ENCODE results near the gene SPATS2.

Gene SPATS2

DNA sequence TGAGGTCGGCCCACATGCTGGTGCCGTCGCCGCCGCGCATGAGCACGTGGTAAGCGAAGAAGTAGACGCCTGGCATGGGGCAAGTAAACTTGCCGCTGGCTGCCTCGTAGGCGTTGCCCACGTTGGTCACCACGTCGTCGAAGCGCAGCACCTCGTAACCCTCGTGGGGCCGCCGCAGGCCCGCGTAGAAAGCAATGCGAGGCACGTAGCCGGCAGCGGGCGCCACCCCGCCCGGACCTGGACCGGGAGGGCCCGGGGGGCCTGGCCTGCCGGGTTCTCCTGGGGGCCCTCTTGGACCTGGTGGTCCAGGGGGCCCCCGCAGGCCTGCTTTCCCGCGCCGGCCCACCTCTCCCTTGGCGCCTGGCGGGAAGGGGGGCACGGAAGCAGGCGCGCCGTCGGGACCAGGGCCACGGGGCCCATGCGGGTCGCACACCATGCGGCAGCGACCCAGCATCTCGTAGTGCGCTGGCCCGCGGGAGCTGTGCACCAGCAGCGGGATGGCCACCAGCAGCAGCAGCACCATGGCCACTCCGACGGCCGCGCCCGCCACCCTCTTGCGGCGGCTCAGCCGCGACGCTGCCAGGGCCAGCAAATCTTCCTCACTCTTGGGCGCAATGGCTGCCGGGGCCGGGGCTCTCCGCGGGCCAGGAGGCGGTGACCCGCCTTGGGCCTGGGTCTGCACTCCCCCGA lies 31.2 kb upstream of the SPATS2 start:
- no peak for DNase-seq (ENCODE audit: low spot score)

DNA sequence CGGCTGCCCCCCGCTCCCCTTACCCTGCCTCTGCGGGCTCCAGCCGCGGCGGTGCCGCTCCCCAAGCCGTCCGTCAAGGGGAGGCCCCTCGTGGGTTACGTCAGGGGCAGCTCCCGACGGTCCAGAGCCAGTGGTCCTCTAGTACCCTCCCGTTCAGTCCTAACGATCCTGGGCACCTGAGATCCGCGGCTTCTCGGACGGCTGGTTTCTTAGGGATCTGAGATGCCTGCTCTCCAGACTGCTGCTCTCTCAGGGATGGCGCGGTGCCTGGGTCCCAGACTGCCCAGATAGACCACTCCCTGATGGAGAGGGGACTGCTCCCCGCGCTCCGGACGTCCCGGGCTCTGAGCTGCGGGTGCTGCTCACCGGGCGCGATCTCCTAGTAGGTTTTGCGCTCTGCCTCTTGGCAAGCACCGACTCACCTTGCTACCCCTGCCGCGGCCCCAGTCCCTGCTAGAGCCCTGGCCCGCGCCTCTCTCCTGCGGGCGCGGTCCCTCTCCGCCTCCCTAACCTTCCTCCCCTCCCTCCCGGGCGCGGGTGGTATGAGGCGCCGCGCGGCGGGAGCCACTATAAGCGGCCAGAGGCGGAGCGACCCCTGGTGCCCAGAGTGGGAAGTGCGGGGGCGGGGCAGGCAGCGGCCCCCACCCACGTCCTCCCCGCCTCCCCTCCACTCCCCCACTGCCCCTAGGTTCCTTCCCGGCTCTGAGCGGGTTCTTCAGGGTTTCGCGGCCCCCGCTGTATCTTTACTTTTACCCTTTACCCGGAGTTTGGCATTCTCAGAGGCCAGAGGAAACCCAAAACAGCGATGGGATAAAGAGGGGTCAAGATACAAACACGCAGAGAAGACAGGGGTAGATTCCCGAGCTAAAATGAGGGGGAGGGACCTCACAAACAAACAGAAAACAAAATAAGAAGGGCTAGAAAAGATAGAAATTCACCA lies 30.3 kb upstream of the SPATS2 start, which contains the start of gene C1QL4:
TSS of gene C1QL4 (minus strand) at position 544 of the 940 bp plus-strand sequence. CDS start 711 bp downstream, outside the sequence.
- peak; percentile 82 for DNase-seq (ENCODE audit: low spot score)

DNA sequence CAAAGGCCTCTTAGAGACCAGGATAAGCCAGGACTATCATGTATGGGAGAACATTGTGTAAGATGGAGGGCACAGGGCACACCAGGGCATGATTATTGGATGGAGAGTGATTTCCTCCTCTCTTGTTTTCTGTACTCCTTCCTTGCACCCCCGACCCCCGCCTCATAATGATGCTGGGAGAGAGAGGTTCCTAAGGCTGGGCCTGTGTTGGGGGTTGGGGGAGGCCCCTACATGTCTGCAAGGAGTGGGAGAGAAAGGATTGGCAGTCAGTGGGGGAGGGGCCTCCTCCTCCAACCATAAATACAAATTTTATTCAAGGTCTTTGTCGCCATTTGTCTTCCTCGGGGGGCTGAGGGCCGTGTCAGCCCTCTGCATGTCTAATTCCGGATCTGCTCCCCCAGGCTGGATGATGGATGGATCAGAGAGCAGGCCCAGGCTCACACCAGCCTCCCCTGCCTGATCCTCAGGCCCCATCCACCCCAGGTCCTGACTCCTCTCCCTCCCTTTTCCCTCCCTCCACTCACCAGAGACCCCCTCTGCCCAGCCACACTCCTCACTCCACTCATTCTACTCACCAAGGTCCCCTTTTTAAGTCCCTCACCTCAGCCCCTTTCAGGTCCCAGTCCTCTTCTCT lies 28.3 kb upstream of the SPATS2 start:
- DNase-seq (ENCODE audit: low spot score), result no peak

DNA sequence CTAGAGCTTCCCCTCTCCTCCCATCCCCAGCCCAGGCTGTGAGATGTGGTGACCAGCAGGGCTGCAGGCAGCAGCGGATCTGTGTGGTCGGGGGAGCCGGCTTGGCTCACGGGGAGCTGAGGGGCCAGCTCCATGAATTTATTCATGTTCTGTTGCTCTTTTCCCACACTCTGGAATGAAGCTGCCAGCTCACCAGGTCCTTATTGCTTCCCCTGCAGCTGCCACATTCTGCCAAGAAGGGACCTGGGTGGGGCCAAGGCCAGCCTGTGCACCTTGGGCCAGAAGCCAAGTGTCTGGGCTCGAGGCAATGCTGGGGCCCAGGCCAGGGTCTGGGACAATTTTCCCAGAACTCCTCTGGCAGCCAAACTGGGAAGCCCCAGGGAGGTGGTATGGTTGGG lies 27.8 kb upstream of the SPATS2 start:
- no peak for DNase-seq (ENCODE audit: low spot score)

DNA sequence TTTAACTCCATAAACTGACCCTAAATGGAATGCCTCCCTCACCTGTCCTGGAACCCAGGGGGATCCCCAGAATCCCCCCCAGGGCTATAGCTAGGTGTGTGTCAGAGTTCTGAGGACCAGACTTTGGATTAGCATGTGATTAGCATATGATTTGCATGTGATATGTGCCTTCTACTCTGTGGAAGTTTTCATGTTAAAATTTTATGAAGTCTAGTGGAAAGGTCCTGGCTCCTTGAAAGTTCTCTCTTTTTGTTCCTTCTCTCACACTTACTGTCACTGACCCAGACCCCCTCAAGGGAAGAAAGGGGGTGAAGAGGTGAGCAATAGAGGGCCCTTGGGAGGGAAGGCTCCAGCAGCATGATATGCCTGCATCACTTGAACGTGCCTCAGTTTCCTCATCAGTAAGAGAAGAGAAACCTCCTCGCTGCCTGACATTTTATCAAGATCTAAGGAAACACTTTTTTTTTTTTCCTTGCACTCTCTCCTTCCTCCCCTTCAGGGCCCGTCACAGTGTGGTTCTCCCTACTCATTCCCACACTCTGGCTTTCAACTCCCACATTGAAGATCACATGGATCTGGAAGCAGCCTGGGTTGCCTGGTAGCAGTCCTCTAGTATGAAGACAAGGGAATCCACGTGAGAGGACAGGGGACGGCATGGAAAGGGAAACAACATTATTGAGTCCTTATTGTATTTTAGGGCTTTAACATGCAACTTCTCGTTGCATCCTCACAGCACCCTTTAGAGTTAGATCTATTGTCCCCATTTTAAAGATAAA lies 27.0 kb upstream of the SPATS2 start:
- peak; percentile 49 for DNase-seq (ENCODE audit: low spot score)

DNA sequence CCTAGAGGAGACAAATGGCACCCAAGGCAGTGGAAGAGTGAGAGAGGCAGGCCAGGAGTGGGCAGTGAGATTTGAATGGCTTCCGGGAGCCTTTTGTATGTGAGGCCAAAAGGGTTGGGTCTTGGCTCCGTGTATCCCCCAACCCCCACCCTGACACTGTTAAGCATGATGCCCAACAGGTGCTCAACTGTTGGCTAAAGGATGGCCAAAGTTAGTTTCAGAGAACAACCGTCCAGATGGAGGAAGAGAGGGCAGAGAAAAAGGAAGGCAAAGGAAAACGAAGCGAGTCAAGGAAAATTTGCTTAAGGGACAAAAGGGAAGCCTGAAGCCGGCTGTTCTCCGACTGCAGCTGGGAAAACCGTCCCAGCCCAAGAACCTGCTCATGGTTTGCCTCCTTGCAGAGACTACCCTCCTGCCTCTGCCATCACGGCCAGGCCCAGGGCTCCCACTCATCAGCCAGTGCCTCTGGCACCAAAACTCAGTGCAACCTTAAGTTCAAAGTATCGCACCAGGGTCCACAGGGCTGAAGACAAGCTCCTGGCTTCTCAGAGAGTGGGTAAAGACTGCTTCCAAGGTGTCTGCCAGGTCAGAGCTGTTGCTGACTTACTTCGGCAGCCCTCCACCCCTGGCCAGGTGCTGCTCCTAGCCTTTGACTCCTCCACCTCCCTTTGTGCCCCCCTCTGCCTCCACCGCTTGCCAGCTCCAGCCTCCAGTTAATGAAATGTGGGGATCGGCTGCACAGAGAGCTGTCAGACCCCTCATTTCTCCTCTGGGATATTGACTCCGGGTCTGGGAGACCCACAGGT lies 26.1 kb upstream of the SPATS2 start:
- no peak for DNase-seq (ENCODE audit: low spot score)

DNA sequence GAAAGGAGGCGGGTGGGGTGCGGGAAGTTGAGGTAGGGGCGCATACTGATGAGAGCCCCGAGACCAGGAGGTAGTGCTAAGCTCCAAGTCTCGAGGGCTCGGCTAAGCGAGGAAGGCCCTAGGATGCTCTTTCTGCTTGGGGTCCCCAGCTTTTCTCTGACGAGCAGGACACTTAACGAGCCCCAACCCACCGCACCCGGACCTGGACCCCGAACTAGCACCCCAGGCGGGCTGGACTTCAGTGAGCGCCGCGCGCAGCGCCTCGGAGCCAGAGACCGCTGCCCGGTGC lies 25.5 kb upstream of the SPATS2 start:
- no peak for DNase-seq (ENCODE audit: low spot score)

DNA sequence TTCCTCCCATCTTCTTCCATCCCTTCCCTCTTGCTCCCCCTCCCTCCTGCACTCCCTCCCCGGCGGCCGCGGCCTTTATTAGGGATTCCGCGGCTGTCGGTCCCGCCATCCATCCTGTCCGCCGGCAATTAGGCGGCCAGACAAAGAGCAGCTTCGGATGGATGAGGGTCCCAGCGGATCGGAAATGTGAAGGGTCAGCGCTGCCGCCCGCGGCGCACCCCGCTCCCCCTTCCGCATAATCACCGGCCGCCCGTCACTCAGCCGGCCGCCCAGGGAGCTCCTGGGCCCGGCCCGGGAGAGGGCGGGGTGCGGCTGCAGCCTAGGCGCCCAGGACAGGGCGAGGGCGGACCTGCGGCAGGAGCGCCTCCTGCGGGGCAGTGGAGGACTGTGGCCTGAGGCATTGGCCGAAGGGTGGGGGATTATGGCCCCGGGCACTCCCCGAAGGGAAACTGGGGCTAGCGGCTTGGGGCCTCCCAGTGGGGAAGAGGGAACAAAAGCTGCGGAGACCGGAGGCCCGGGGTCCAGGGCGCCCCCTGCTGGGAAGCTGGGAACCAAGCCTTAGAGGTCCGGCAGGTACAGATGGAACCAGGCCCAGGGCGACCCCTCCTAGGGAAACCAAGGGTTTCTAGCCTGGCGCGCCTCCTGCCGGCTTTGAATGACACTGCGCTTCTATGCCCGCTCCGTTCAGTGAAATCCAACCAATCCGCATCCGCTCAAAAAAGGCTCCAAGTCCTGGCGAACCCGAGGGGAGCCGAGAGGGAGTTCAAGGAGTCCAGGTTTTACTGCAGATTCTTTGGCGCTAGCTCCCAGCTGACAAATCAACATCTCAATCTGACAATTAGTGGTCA lies 25.0 kb upstream of the SPATS2 start:
- peak; percentile 91 for DNase-seq (ENCODE audit: low spot score)

DNA sequence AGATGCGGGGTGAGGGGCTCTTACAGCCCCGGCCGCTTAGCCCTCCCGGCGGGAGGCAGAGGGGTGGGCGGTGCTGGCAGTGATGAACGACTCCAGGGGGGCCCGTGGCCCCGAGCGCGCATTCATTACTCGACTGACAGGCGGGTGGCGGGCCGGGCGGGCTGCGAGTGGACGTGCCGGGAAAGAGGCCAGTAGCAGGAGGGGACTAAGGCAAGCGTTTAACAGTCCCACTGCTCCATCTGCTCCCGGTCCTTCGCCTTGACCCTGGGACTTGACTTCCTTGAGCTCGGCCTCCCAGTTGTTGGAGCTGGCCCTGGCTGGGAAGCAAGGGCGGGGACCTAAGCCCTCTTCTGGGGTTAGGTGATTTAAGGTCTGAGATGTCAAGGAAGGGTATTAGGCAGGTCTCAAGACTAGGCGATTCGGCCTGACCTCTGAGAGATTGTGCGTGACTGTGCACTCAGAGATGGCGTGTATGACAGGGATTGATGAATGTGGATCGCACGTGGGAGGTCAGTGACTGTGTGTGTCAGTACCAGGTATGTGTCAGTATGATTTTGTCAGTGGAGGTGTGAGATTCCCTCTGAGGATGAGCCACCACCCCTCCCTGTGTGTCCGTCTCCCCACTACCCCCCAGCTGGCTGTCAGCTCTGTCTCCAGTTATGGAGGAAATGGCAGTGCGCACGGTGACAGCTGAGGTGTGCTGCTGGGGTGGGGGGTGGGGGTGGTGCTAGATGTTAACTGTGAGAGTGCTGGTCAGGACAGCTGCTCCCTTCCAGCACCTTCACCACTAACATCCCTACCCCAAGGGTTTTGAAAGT lies 24.1 kb upstream of the SPATS2 start:
- no peak for DNase-seq (ENCODE audit: low spot score)

DNA sequence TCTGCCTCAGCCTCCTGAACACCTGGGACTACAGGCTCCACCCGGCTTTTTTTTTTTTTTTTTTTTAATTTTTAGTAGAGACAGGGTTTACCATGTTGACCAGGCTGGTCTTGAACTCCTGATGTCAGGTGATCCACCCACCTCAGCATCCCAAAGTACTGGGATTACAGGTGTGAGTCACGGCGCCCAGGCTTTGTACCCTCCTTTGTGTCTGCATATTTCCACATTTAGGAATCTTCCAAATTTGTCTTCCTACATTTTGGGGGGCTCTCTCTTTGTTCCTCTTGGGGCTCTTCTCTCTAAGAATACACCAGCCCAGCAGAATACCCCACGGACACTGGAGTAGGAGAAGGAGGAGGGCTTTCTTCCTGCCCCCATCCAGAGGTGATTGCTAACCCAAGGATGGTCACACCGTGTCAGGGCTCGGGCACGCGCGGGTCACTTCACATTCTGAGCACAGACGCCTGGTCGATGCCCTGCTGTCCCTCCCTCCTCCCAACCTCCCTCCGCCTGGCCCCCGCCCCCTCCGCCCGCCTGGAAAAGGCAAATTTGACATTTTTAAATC lies 22.7 kb upstream of the SPATS2 start:
- no peak for DNase-seq (ENCODE audit: low spot score)

DNA sequence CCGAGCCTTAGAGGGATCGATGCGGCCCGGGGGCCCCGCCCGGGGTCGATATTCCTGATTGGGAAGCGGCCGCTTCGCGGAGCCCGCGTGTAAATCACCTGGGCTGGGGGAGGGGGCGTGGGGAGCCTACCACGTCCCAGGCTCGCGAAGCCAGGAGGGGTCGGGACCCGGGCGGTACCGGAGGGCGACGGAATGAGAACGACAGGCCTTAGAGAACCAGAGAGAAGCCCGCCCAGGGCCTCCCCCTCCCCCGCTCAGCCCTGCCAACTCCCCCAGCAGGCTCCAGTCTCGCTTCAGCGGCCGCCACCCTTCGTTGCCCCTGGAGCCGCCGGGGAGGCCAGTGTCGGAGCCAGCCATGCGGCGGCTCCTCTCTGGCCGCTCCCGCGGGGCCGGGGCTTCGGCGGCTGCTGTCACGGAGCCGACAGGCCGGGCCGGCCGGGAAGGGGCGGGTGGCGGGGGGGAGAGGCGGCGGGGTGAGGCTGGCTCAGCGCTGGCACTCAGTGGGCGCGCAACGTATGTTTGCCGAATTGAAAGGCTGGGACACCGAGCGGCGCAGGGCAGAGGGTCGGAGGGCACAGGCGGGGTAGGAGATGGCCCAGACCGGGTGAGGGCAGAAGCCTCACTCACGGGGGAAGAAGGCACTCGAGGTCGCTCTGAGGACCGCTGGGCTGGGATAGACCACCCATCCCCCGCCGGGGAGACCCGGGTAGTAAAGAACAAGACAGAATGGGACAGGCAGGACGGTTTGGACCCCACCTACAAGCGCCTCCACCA lies 22.0 kb upstream of the SPATS2 start:
- peak; percentile 61 for DNase-seq (ENCODE audit: low spot score)

DNA sequence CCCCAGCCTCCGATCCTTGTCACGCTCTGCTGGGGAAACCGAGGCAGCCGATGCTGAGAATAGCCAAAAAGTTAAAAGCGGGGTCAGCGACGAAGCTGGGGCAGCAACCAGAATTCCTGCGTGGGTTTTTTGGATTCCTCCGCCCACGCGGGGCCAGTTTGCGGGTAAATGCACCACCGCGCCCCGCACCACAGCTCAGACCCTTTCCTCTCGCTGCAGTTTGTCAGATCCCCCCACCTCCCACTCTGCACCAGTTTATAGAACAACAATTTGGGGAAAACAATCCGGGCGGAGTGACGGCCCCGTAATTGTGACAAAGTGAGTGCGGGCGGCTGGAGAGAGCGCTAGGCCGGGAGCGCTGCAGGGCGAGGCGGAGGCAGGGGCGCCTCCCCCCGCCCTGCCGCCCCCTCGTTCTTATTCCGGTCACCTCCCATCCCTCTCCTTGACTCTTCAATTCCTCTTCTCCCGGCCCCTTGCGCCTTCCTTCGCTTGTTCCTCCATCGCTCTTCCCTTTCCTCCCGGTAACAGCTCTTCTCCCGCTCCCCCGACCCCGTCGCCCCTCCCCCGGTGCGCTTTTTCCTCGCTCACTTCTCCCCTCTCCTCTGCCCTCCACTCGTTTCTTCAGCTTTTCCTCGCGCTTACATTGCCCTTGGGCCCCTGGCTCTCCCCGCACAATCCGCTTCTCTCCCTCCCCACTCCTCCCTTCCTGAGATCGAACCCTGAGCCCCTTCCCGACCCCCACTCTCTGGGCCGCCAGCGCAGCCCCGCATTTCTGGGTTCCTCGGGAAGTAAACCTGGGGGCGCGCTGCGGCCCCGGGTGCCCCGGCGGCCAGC lies 21.2 kb upstream of the SPATS2 start:
- DNase-seq (ENCODE audit: low spot score), result no peak

DNA sequence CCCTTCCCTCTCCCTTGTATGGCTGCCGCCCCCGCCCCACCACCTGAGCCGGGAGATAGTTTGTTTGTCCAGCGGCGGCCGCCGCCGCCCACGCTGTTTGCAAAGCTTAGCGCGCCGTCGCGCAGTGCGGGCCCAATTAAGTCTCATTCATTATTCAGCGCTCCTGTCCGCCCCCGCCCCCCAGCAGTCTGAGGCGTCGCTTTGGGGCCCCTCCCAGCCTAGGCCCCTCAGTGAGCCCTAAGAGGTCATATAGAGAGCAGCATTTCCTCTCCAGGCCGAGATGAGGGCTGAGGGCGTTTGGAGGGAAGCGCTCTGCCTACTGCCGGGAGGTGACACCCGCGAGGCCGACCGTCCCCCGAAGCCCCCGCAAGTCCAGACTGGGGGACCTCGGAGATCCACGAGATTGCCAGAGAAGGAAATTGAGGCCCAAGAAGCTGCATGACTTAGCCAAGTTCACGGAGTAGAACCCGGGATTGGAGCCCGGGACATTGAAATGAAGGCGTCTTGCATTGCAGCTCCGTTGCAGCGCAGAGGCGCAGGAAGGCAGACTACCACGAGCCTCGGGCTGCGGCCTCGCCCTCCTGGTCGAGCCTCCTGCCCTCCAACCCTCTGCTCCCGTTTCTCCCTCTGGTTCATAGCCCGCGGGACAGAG lies 20.5 kb upstream of the SPATS2 start, which contains the start of gene DNAJC22:
TSS of gene DNAJC22 (plus strand) at position 230 of the 652 bp plus-strand sequence. CDS start 1,985 bp downstream, outside the sequence.
- DNase-seq (ENCODE audit: low spot score), result no peak

DNA sequence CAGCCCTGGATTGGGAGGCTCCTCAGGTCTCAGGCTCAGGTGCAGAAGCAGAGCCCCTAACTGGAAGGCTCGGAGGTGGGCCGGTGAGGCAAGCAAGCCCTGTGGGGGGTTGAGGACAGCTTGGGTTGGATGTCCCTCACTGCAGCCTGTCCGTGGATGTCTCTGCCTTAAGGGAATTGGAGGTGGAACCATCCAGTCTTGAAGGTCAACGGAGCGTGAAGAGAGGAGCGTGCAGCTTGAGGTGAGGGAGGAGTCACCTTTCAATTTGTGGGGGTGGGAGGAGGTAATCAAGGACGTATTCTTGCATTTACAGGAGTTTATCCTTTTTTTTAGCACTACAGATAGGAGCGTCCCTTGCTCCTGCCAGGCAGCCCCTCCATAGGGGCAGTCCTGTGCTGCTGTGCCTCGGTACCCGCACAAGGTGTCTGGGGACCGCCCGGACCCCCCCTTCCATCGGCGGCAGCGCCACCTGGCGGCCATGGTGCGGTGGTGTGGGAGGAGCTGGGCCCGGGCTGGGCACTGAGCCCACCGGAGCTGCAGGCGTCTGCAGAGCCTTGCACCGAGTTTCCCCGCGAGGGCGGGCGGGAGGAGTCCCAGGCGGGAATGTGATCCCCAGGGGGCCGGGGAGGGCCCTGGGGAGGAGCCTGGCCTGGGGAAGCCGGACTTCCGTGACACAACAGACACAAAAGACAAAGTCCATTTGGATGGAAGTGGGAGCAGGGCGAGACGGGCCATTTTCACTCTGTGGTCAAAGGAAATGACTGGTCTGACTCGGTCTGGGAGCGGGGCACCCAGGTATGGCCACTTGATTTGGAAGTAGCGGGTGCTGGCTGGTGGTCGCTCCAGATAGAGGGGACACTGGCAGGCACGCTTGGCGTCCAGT lies 19.7 kb upstream of the SPATS2 start:
- peak; percentile 82 for DNase-seq (ENCODE audit: low spot score)

DNA sequence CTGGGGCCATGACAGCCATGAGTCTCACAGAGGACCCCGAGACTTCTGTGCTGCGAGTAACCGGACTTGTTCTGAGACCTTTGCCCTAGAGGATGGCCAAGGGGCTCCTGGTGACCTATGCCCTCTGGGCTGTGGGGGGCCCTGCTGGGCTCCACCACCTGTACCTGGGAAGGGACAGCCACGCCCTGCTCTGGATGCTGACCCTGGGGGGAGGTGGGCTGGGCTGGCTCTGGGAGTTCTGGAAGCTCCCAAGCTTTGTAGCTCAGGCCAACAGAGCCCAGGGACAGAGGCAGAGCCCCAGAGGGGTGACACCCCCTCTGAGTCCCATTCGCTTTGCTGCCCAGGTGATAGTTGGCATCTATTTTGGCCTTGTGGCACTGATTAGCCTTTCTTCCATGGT lies 18.5 kb upstream of the SPATS2 start:
- no peak for DNase-seq (ENCODE audit: low spot score)

DNA sequence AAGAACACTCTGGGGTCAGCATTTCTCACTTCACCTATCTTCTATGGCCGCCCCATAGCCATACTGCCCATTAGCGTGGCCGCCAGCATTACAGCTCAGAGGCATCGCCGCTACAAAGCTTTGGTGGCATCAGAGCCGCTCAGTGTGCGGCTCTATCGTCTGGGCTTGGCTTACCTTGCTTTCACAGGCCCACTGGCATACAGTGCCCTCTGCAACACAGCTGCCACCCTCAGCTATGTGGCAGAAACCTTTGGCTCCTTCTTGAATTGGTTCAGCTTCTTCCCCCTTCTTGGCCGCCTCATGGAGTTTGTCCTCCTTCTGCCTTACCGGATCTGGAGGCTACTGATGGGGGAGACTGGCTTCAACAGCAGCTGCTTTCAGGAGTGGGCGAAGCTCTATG lies 18.0 kb upstream of the SPATS2 start:
- no peak for DNase-seq (ENCODE audit: low spot score)
